Kidney (tissue), 14 donors: Measurements from ENCODE around the gene DHFR. TPM values are rescaled to one million over a fixed set of nuclear protein-coding genes. Genes with fewer than 3 reads are reported as not detected.
A peak's percentile ranks its signal among the peaks of the same experiment; 100 is the strongest.

Experiments
- DNase-seq, 5 donors: peaks; one replicate each; pipeline ENCODE4 v3.0.0-alpha.2; 2013 to 2020
- FAIRE-seq: peaks from 2 replicates; lab custom pipeline; 2012; peaks lifted over from hg19 to GRCh38; lab: Jason Lieb, UNC
- H3K27ac ChIP-seq, 2 donors: one replicate each; pipeline ENCODE4 v1.7.0; 2013; ENCODE audit warnings: low read depth in 2 of 2, low read length in 2 of 2, inconsistent platforms in 1 of 2
- H3K27me3 ChIP-seq: one replicate; pipeline ENCODE4 v1.7.1; 2013; ENCODE audit warnings: low read length, inconsistent platforms; ENCODE audit not compliant: control insufficient read depth, insufficient read depth
- H3K36me3 ChIP-seq, 3 donors: one replicate each; pipeline versions ENCODE4 v1.7.0 to v1.7.1; 2013; ENCODE audit warnings: low read length in 3 of 3, control low read depth in 1 of 3, inconsistent platforms in 1 of 3; ENCODE audit not compliant: insufficient read depth in 3 of 3, control insufficient read depth in 2 of 3
- H3K4me1 ChIP-seq, 3 donors: one replicate each; pipeline versions ENCODE4 v1.7.0 to v1.7.1; 2013; ENCODE audit warnings: low read length in 3 of 3, inconsistent platforms in 1 of 3, low read depth in 1 of 3; ENCODE audit not compliant: control insufficient read depth in 2 of 3, insufficient read depth in 2 of 3
- H3K4me3 ChIP-seq, 3 donors: one replicate each; pipeline versions ENCODE4 v1.7.0 to v1.8.1; 2013; ENCODE audit warnings: low read length in 3 of 3, control low read depth in 1 of 3, inconsistent platforms in 1 of 3
- H3K9ac ChIP-seq, 3 donors: one replicate each; pipeline versions ENCODE4 v1.7.0 to v1.7.1; 2013; ENCODE audit warnings: low read length in 3 of 3, control low read depth in 1 of 3, inconsistent platforms in 1 of 3
- H3K9me3 ChIP-seq, 3 donors: one replicate each; pipeline versions ENCODE4 v1.7.0 to v1.7.1; 2013; ENCODE audit warnings: low read length in 3 of 3, control low read depth in 1 of 3, inconsistent platforms in 1 of 3; ENCODE audit not compliant: control insufficient read depth in 2 of 3, insufficient read depth in 1 of 3
- intact Hi-C: fragments of 100-400 bp; cut with DNase I; formaldehyde crosslinking; loops from one replicate; pipeline ENCODE4 v1.11.1; 2022
- polyA plus RNA-seq: library from polyadenylated mRNA; stranded (reverse); fragments of 350-450 nt; fragmentation: Illumina TruSeq; extraction: RNeasy Lipid Tissue Mini Kit (QIAGEN cat#74804); gene quantifications from one replicate; pipeline ENCODE4 v1.2.3, GENCODE V29; 2014; ENCODE audit warnings: low read depth, low replicate concordance; ENCODE audit not compliant: insufficient read depth
- total RNA-seq: library from RNA; stranded (reverse); fragmentation: NEBNext Ultra II Directional; extraction: Animal tissue kit (Norgen Biotek cat#: 25700); gene quantifications from one replicate; pipeline ENCODE4 v1.2.1, GENCODE V29; 2021
- TF ChIP-seq, protein P1 (sequence below): IDR thresholded peaks from 3 replicates; pipeline ENCODE4 v1.5.1; 2012; ENCODE audit warnings: mild to moderate bottlenecking, moderate library complexity, borderline replicate concordance; ENCODE audit not compliant: insufficient read depth; ENCODE audit errors: extremely low read depth
- donor health status: control.
- donor health status: control.
- donor health status: control.
- donor health status: control.
- donor health status: control.
- donor health status: DM: yes; HTN: yes; CAD: no.
- donor health status: Normal renal cell carcinoma (clear cell type).

The DHFR gene
- total and polyA plus RNA-seq, 2 donors from 2014 or later, result 13.7 to 14.3 TPM

DNA sequence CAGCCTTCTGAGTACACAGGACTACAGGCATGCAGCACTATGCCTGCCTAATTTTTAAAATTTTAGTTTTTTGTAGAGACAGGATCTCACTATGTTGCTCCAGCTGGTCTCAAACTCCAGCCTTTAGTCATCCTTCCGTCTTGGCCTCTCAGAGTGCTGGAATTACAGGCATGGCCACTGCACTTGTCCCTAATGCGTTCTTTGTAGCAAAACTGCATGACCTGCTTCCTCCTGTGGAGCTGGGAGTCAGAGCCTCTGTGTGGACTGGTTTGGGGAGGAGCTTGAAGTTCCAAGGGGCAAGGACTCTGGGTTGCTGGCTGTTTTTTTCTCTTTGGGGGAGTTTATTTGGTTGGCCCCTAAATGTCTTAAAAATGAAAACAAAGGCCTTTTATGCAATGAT lies 62.0 kb downstream of the DHFR start:
- FAIRE-seq (no peak), DNase-seq (no peak)
- no peak overlapping the region for H3K27ac ChIP-seq
- intact Hi-C loops, result no loop called here
- peaks cover 0 to 6% (median 3%) of the 10 kb centered on the region in 3 donors for H3K4me1 ChIP-seq
- H3K9ac ChIP-seq, result no peak overlapping the region
- H3K36me3 ChIP-seq, result no peaks in the 10 kb centered on the region
- TF ChIP-seq, protein P1, sequence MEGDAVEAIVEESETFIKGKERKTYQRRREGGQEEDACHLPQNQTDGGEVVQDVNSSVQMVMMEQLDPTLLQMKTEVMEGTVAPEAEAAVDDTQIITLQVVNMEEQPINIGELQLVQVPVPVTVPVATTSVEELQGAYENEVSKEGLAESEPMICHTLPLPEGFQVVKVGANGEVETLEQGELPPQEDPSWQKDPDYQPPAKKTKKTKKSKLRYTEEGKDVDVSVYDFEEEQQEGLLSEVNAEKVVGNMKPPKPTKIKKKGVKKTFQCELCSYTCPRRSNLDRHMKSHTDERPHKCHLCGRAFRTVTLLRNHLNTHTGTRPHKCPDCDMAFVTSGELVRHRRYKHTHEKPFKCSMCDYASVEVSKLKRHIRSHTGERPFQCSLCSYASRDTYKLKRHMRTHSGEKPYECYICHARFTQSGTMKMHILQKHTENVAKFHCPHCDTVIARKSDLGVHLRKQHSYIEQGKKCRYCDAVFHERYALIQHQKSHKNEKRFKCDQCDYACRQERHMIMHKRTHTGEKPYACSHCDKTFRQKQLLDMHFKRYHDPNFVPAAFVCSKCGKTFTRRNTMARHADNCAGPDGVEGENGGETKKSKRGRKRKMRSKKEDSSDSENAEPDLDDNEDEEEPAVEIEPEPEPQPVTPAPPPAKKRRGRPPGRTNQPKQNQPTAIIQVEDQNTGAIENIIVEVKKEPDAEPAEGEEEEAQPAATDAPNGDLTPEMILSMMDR, result no peak
- no peak overlapping the region for H3K4me3 ChIP-seq
- no peaks in the 10 kb centered on the region for H3K9me3 ChIP-seq
- H3K27me3 ChIP-seq, result no peaks in the 10 kb centered on the region

DNA sequence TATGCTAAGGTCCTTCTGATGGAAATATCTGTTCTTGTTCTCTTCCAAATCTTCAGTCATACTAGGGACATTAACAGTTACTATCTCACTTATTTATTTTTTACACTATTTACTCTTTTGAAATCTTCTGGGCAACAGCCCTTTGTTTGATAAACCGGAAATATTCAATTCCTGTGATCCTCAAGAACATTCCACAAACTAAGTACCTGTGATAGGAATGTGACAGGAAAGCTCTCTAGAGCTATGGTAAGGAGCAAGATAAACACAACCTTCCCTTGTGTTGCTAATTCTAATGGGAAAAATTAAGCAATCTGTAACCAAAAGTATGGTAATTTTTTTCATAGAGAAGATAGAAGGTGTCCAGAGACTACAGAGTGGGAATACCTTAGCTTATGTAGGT lies 62.7 kb downstream of the DHFR start:
- no peak overlapping the region for H3K4me3 ChIP-seq
- DNase-seq (no peak), FAIRE-seq (no peak)
- TF ChIP-seq, protein P1, result no peak
- no peaks in the 10 kb centered on the region for H3K9me3 ChIP-seq
- no peaks in the 10 kb centered on the region for H3K27me3 ChIP-seq
- no peak overlapping the region for H3K9ac ChIP-seq
- H3K4me1 ChIP-seq, result peaks cover 0 to 6% (median 3%) of the 10 kb centered on the region in 3 donors
- no peak overlapping the region for H3K27ac ChIP-seq
- intact Hi-C loops, result no loop called here
- no peaks in the 10 kb centered on the region for H3K36me3 ChIP-seq

DNA sequence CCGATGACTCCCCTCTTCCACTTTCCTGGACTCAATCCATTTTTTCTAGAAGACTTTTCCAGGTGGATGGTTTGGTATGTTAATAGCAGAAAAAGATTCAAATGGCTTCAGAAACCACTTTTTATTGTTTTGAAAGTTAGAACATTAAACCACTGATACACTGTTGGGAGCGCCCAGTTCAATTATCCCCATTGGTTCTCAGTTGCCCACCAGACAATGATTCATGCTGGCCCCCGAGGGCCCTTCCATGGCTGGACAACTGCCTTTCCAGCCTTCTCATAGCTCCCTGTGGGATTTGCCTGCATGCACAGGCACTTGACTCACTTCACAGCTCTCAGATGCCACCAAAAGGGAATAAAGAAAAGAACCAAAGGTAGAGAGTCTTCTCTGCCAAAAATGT lies 63.4 kb downstream of the DHFR start:
- Histone ChIP-seq H3K9ac (no peak overlapping the region), H3K36me3 (no peaks in the 10 kb centered on the region), H3K27me3 (no peaks in the 10 kb centered on the region), H3K27ac (no peak overlapping the region), H3K4me1 (peaks cover 0 to 6% (median 3%) of the 10 kb centered on the region in 3 donors), H3K4me3 (no peak overlapping the region), H3K9me3 (no peaks in the 10 kb centered on the region)
- DNase-seq (peak in 3 of 5 donors; percentile 5 to 76 (median 6)), FAIRE-seq (no peak)
- TF ChIP-seq, protein P1, result peak; percentile 11
- intact Hi-C loops, result no loop called here

DNA sequence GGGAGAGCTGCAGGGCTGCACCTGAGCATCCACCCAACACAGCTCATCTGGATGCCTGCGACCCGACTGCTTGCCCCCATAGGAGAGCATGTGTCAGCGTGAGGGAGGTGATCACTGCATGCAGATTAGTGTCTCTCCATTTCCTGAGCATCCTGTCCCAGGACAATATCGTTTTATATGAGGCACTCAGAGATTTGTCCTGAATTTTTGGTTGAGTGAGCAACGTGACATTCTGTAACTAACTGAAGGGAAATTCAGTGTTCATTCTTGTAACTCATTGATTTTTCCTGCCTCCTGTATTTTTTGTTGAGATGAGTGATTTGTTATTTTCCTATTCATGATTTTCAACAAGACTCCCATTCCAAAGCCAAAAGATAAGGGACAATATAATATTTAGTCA lies 64.0 kb downstream of the DHFR start:
- TF ChIP-seq, protein P1, result no peak
- no peak overlapping the region for H3K27ac ChIP-seq
- intact Hi-C loops, result no loop called here
- H3K9ac ChIP-seq, result no peak overlapping the region
- H3K36me3 ChIP-seq, result no peaks in the 10 kb centered on the region
- no peaks in the 10 kb centered on the region for H3K27me3 ChIP-seq
- no peak overlapping the region for H3K4me3 ChIP-seq
- FAIRE-seq, result no peak
- H3K4me1 ChIP-seq, result peaks cover 0 to 6% (median 3%) of the 10 kb centered on the region in 3 donors
- no peaks in the 10 kb centered on the region for H3K9me3 ChIP-seq
- DNase-seq, result peak in 1 of 5 donors; percentile 4
